ENCODE data around the gene ISL2.

The ISL2 gene

DNA sequence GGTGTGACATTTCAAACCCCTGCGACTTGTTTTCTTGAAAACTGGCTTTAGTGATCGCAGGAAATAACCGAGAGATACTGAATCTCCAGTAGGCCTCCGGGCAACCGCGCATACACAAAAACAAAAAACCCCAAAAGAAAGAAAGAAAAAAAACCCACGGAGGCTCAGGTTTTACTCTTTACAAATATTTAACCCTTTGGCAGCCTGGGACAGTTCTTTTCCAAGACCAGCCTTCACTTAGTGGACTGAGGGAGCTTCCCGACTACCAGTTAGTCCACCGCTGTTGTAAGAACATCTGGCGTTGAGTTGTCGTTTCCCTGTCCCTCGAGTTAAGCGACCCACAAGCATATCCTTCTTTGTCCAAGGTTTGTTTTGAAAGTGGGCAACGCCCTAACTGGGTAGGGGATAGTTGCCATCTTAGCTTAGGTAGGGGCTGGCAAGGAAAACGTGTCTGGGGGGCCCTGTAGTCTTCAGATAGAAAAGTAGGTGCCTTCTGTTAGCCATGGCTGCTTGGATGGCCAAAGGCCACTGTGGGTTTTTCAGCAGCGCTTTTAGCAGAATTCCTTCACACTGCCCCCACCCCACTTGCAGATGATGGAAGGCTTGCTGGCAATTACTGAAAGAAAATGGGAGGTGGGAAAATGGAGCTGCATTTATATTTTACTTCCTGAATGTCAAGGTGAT lies 6.9 kb downstream of the ISL2 start:
- no peak for DNase-seq

- no peak for DNase-seq
Measured at GRCh38 chr15:76344893-76345582, 8.5 kb downstream of the ISL2 start.

GRCh38 chr15:76345583-76345879 lies 9.0 kb downstream of the ISL2 start:
- DNase-seq = no peak

DNA sequence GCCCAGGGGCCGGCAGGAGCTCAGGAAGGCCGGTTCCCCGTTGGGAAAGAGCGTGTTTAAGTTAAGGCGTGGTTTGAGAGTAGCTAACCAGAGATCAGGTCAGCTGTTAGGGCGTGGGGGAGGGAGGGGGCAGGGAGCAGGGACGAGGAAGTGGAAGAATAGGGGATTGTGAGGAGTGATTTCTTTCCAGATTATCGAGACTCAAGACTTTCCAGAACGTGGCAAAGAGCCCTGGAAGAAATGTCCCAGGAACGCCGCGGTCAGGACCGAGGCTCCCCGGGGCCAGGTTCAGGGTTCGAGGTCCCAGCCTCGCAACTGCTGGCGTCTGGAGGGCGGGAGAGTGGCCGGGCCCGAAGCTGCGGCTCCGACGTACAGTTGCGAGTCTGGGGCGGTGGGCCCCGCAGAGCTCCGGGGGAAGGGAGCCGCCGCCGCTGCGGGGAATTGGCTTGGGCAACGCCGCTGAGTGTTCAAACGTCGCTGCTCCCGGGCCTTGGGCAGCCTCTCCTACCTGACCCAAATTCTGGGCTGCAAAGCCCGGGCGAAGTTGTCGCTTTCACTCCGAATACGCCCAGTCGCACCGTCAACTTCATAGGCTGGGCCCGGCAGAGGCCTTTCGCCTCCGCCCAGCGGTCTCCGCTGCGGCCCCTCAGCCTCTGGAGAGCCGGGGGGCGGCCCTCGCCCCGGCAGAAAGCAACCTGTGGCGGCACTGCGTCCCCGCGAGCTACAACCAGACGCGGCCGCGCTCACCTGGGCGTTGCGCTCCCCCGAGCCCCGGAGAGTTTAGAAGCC lies 9.5 kb downstream of the ISL2 start:
- no peak for DNase-seq

- no peak for DNase-seq
Measured at GRCh38 chr15:76346669-76347481, 10.3 kb downstream of the ISL2 start.

DNA sequence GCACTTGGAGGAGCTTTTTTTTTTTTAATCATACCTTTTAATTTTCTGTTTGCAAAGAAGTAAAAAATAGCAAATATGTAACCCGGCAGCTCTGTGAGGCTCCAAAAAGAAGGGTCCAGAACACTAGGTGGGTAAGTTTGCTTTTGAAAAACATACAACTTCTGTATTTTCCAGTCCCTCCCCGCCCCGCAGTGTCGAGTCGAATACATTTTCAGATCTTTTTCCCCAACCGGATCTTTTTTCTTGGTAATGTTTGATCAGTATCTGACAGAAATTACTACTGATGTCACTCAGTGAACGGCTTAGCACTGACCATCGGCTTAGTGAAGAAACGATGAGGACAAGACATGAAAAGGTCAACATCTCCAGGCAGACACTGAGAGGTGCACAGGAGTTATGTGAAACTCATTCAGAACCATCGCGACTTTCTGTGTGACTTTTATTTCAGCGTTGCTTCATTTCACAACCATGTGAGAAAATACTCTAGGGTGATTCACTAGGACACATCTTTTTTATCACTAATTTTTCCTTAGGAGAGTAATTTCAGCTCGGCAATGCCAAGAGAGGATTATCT lies 11.0 kb downstream of the ISL2 start:
- no peak for DNase-seq

- DNase-seq = no peak
Measured at GRCh38 chr15:76349301-76350070, 12.9 kb downstream of the ISL2 start.

GRCh38 chr15:76353023-76353577 lies 16.5 kb downstream of the ISL2 start:
- DNase-seq = no peak

DNA sequence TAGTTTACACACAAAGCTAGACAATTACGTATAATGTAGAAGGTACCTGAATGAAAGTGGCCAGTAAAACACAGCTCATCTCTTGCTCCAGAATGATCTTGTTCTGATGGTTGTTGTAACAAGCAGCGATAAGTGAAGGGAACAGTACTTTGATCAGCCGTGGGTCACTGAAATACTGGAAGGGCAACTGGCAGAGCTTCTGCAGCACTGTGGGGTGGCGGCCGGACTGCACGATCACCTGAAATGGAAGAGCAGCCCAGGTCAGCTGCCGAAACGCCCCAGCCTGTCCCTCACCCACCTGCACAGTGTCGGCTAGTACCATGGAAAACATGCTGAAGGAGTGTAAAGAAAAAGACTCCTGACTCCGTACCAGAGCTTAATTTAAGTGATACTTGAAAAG lies 17.3 kb downstream of the ISL2 start:
- DNase-seq = no peak

- DNase-seq = no peak
Measured at GRCh38 chr15:76354823-76355440, 18.4 kb downstream of the ISL2 start.

GRCh38 chr15:76358453-76358852 lies 21.9 kb downstream of the ISL2 start:
- DNase-seq = no peak

- no peak for DNase-seq
Measured at GRCh38 chr15:76359152-76359551, 22.6 kb downstream of the ISL2 start.

GRCh38 chr15:76360416-76360815 lies 23.8 kb downstream of the ISL2 start:
- DNase-seq = no peak

DNA sequence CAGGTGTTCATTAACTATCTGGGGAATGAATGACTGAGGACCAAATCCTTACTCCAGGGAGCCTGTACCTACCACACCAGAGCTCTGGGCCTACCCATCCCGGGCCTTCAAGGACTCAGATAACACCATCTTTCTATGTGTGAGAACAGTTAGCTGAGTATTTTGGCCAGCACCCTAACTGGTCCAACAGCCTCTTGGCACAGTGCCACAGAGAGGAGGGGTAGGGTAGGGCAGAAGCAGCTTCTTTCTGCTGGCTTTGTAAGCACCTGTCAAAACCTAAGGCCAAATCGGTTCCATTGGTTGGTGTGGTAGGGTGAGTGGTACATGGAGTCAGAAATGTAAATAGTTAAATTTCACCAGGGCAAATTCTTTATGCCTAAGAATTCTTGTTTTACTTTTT lies 26.7 kb downstream of the ISL2 start:
- no peak for DNase-seq

DNA sequence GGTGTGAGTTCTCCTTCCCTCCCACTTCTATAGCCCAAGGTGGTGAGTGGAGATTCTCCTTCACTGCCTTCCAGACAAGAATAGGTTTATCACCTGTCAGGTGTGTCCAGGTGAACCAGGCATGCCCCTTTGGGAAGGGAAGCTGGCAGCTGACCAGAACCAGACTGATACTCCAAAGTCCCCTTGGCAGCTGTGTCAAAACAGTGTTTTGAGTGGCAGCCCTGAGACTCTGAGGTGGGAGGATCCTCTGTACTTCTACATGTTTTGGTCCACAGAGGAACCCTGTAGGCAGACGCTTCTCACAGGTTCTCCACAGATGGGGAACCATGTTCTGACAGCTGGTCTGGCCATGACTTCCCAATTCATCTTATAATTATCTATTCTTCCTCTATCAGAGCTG lies 30.1 kb downstream of the ISL2 start:
- DNase-seq = no peak

DNA sequence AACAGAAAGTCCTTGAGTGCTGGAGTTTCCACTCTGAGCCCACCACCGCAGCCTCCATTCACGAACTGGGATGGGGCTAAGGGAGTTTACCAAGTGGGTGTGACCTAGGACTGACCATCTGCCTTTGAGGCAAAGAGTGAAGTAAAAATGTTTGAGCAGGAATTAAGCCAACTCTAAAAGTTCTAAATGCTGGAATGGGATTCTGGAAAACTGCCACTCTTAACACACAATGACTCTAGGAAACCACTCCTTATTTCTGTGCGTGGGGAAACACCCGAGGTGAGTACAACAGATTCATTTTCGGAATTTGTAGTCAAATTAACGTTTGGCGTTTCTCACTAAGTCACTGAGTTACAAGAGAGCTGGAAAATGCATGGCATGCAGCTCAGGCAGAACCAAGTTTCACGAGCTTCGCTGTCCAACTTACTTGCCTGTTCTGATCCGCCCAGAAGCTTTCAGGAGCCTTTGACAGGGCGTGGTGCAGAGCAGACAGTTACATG lies 31.6 kb downstream of the ISL2 start:
- no peak for DNase-seq

- DNase-seq = no peak
Measured at GRCh38 chr15:76376029-76376428, 39.5 kb downstream of the ISL2 start.

GRCh38 chr15:76376816-76377215 lies 40.2 kb downstream of the ISL2 start:
- no peak for DNase-seq

DNA sequence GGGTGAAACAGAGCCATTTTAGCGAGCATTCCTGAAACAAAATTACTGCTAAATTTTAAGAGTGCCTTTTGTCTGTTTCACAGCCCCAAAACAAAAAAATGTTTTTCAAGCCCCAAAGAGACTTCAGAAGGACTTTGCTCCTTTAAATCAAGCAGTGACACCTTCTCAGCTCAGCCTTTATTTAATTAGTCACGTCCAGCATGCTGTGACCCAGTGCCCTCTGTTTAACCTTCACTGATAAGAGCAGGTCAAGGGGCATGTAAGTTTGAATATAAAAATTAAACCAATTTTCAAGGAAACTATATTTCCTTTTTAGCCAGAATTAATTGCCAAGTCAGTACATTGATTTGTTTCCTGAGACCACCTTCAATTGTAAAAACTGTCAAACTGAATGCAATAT lies 40.6 kb downstream of the ISL2 start:
- no peak for DNase-seq

DNA sequence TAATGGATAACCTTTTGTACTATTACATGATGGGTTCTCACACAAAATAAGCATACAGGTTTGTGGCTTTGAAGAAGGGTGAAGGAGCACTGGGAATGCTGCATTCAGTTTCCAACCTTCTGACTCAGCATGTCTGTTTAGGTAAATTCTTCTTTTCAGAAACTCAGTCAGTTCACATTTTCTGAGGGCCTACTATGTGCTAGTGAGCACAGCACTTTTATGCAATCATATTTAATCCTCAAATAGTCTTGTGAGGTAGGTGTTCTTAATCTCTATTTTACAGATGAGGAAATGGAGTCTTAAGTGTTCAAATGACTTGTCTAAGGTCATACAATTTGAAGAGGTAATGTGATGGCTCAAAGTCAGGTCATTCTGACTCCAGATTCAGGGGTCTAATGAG lies 41.2 kb downstream of the ISL2 start:
- no peak for DNase-seq

DNA sequence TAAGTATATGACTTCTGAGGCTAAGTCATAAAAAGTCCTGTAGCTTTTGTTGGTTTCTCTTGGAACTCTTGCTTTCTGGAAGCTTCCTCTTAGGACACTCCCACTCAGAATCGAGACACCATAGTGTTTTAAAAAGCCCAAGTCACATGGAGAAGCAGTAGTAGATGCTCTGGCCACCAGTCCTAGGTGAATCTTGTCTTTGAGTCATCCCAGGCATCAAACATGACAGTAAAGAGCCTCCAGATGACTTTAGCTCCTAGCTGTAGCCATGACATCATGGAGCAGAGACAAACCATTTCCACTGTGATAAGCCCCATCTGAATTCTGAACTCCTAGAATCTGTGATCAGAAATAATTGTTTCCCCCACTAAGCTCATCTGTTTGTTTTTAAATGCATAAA lies 42.1 kb downstream of the ISL2 start:
- DNase-seq = no peak
